ENCODE results near the gene SYT1. TPM values are rescaled to one million over a fixed set of nuclear protein-coding genes. Genes with fewer than 3 reads are reported as not detected.

Gene SYT1
- total RNA-seq, 1 experiment from 2014 or later: 1.3 TPM

DNA sequence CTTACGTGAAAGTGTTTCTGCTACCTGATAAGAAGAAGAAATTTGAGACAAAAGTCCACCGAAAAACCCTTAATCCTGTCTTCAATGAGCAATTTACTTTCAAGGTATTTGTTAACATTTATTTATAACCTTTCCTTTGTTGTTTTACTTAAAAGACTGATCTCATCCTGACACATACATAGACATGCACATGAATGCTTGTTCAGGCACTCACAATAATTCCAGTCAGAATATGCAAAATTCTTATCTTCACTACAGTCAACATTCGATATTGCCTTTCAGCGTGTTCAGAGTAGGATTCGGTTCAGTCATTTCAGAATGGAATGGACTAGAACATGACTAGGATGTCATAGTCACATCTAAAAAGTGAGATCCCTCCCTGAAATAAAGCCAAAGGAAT lies 431.6 kb downstream of the SYT1 start:
- no peak overlapping the region for H3K27ac Mint-ChIP-seq (ENCODE audit: unreplicated experiment)
- DNase-seq: no peak
- no peaks in the 10 kb centered on the region for H3K36me3 Mint-ChIP-seq (ENCODE audit: insufficient read depth, unreplicated experiment)
- no TSS peak for BruUV-seq (replicated peaks)
- no peaks in the 10 kb centered on the region for H3K4me1 Mint-ChIP-seq (ENCODE audit: low read depth, unreplicated experiment)
- TF ChIP-seq, protein P1, sequence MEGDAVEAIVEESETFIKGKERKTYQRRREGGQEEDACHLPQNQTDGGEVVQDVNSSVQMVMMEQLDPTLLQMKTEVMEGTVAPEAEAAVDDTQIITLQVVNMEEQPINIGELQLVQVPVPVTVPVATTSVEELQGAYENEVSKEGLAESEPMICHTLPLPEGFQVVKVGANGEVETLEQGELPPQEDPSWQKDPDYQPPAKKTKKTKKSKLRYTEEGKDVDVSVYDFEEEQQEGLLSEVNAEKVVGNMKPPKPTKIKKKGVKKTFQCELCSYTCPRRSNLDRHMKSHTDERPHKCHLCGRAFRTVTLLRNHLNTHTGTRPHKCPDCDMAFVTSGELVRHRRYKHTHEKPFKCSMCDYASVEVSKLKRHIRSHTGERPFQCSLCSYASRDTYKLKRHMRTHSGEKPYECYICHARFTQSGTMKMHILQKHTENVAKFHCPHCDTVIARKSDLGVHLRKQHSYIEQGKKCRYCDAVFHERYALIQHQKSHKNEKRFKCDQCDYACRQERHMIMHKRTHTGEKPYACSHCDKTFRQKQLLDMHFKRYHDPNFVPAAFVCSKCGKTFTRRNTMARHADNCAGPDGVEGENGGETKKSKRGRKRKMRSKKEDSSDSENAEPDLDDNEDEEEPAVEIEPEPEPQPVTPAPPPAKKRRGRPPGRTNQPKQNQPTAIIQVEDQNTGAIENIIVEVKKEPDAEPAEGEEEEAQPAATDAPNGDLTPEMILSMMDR (IDR thresholded peaks at IDR 0.05; ENCODE audit: unreplicated experiment): no peak
- intact Hi-C loops (cut with micrococcal nuclease; ENCODE audit: unreplicated experiment): no loop called here
- CTCF ChIA-PET: no interaction called here
- no peak overlapping the region for H3K4me3 Mint-ChIP-seq (ENCODE audit: low read depth, unreplicated experiment)
- H3K9me3 Mint-ChIP-seq (ENCODE audit: low read depth, unreplicated experiment): no peaks in the 10 kb centered on the region
- no peaks in the 10 kb centered on the region for H3K27me3 Mint-ChIP-seq (ENCODE audit: unreplicated experiment)

DNA sequence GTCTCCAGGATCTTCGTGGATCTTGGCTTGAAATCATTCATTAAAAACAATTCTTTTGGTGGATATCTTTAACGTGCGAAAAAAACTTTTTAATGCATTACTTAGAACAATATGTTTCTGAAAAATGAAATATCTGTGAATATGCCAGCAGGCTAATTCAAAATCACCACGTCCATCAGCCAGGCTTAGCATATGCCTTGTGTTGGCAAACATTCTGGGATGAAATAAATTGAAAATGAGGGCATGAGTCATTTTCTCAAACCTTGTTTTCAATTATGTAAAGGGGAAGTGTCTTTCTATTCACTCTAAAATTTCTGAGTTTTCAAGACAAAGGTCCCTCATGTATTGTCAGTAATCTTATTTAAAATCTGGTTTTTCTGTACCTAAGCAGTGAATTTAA lies 432.3 kb downstream of the SYT1 start:
- Mint-ChIP-seq H3K27me3 (ENCODE audit: unreplicated experiment) (no peaks in the 10 kb centered on the region), H3K4me1 (ENCODE audit: low read depth, unreplicated experiment) (no peaks in the 10 kb centered on the region), H3K36me3 (ENCODE audit: insufficient read depth, unreplicated experiment) (no peaks in the 10 kb centered on the region), H3K9me3 (ENCODE audit: low read depth, unreplicated experiment) (no peaks in the 10 kb centered on the region), H3K4me3 (ENCODE audit: low read depth, unreplicated experiment) (no peak overlapping the region), H3K27ac (ENCODE audit: unreplicated experiment) (no peak overlapping the region)
- TF ChIP-seq, protein P1 (IDR thresholded peaks at IDR 0.05; ENCODE audit: unreplicated experiment): no peak
- no TSS peak for BruUV-seq (replicated peaks)
- CTCF ChIA-PET: no interaction called here
- DNase-seq: no peak
- intact Hi-C loops (cut with micrococcal nuclease; ENCODE audit: unreplicated experiment): no loop called here

DNA sequence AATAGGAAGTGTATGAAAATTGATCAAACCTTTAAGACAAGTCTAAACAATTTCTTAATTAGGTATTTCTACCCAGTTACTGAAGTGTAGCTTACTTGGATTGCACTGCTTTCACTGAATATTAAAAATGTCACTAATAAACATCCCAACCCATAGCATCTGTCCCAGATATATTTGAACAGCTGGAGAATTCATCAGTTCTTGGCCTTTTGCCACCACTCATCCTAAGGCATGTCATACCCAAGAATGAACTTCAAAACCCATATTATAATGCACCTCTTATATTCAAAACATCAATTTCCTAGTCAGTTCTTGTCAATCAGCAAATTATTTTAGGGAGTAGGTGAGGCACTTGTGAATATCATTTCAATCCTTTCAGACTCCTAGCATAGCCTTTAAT lies 433.9 kb downstream of the SYT1 start:
- Mint-ChIP-seq H3K4me3 (ENCODE audit: low read depth, unreplicated experiment) (no peak overlapping the region), H3K27me3 (ENCODE audit: unreplicated experiment) (no peaks in the 10 kb centered on the region), H3K27ac (ENCODE audit: unreplicated experiment) (no peak overlapping the region), H3K4me1 (ENCODE audit: low read depth, unreplicated experiment) (peaks cover 8% of the 10 kb centered on the region), H3K9me3 (ENCODE audit: low read depth, unreplicated experiment) (no peaks in the 10 kb centered on the region), H3K36me3 (ENCODE audit: insufficient read depth, unreplicated experiment) (no peaks in the 10 kb centered on the region)
- no TSS peak for BruUV-seq (replicated peaks)
- DNase-seq: no peak
- CTCF ChIA-PET: no interaction called here
- intact Hi-C loops (cut with micrococcal nuclease; ENCODE audit: unreplicated experiment): no loop called here
- TF ChIP-seq, protein P1 (IDR thresholded peaks at IDR 0.05; ENCODE audit: unreplicated experiment): no peak

DNA sequence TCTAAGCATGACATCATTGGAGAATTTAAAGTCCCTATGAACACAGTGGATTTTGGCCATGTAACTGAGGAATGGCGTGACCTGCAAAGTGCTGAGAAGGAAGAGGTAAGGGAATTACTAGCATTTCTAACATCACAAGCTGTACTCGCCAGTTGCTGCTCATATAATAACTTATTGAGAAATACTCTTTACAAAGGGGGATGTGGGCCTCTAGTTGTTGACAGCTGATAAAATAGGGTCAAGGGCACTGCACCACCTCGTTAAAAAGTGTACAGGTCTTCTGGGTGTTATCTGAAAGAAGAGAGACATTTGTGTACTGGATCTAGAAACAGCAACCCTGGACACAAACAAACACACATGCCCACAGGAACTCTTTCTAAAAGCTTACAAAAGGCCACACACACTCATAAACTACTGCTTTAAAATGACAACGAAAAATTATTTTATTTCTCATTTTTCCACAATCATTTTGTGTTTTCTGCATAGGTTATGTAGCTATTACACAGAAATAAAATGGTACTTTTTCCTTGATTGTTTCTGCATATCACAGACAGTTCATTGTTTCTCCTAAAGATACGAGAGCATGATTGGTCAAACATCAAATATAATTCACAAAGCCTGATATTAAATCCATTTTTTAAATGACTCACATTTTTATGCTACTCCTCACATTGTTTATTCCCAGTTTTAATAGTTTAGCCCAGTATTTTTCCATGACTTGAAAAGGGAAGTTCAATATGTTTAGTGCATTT lies 435.0 kb downstream of the SYT1 start:
- TF ChIP-seq, protein P1 (IDR thresholded peaks at IDR 0.05; ENCODE audit: unreplicated experiment): no peak
- no peak overlapping the region for H3K27ac Mint-ChIP-seq (ENCODE audit: unreplicated experiment)

More for the DNA sequence above, 435.0 kb downstream of the SYT1 start:
- Mint-ChIP-seq H3K27me3 (ENCODE audit: unreplicated experiment) (no peaks in the 10 kb centered on the region), H3K9me3 (ENCODE audit: low read depth, unreplicated experiment) (no peaks in the 10 kb centered on the region), H3K4me1 (ENCODE audit: low read depth, unreplicated experiment) (peaks cover 8% of the 10 kb centered on the region), H3K36me3 (ENCODE audit: insufficient read depth, unreplicated experiment) (no peaks in the 10 kb centered on the region), H3K4me3 (ENCODE audit: low read depth, unreplicated experiment) (no peak overlapping the region)
- DNase-seq: no peak
- CTCF ChIA-PET: no interaction called here
- BruUV-seq (replicated peaks): no TSS peak
- intact Hi-C loops (cut with micrococcal nuclease; ENCODE audit: unreplicated experiment): no loop called here

Data from Calu3 (cell line).